AG04450 (cell line): ENCODE data around the gene CATSPER4. TPM values are rescaled to one million over a fixed set of nuclear protein-coding genes. Genes with fewer than 3 reads are reported as not detected.
A peak's percentile ranks its signal among the peaks of the same experiment; 100 is the strongest.

Experiments
- CTCF ChIA-PET: fragments of 300-600, 350-600 bp; formaldehyde crosslinking; extraction: SDS; loops from one replicate; lab custom pipeline; 2022; ENCODE audit warnings: antibody characterized with exemption, inconsistent platforms; lab: Charles Lee
- POLR2A ChIA-PET: fragments of 350-600 bp; formaldehyde crosslinking; extraction: SDS; loops from one replicate; lab custom pipeline; 2021; ENCODE audit warnings: antibody characterized with exemption, inconsistent platforms; lab: Yijun Ruan, JAX
- DNase-seq: peaks from one replicate; pipeline ENCODE4 v3.0.0-alpha.2; 2011; ENCODE audit warnings: low read depth, low spot score
- H3K27ac ChIP-seq: one replicate; pipeline ENCODE4 v1.5.1; 2012; ENCODE audit warnings: low read depth, low read length, control low read depth
- H3K27me3 ChIP-seq: one replicate; pipeline ENCODE4 v1.6.0; 2012; ENCODE audit warnings: low read length; ENCODE audit not compliant: control insufficient read depth, insufficient read depth
- H3K4me3 ChIP-seq: 2 replicates; pipeline ENCODE4 v1.5.1; 2011; ENCODE audit warnings: mild to moderate bottlenecking, low read depth, low read length, control low read depth
- H3K9me3 ChIP-seq: 2 replicates; pipeline ENCODE4 v1.5.1; 2012; ENCODE audit warnings: low read length; ENCODE audit not compliant: control insufficient read depth, insufficient read depth
- CTCF ChIP-seq: IDR thresholded peaks from 2 replicates; pipeline ENCODE4 v1.5.1; 2011; ENCODE audit warnings: low read depth, low read length, control low read depth, inconsistent platforms
- polyA plus RNA-seq: library from polyadenylated mRNA; depleted of rRNA; stranded (reverse); fragments of >200 nt; gene quantifications from 2 replicates; pipeline ENCODE4 v1.2.3, GENCODE V29; 2011

Gene CATSPER4
- polyA plus RNA-seq, 1 experiment: not detected

GRCh38 chr1:26169198-26169554 is 21.2 kb upstream of the CATSPER4 start:
- peak overlapping the region; percentile 24 for H3K27ac ChIP-seq
- H3K27me3 ChIP-seq: peaks cover 9% of the 10 kb centered on the region
- TF ChIP-seq CTCF: no peak
- H3K9me3 ChIP-seq: no peaks in the 10 kb centered on the region; the same call in 1 of the 2 replicates
- DNase-seq: no peak
- no peak overlapping the region for H3K4me3 ChIP-seq
- POLR2A ChIA-PET: interaction anchor here (0.6 to 1.5 kb wide), 3 partner anchors 12 to 236 kb away, joined by 3 to 8 read pairs (median 5); no protein-coding TSS in a partner anchor
- CTCF ChIA-PET: interaction anchor here (0.6 to 3.1 kb wide), 19 partner anchors 10 to 1148 kb away, joined by 3 to 22 read pairs (median 4); partner anchors contain the start of gene CEP85

- POLR2A ChIA-PET: interaction anchor here (0.6 to 1.5 kb wide), 5 partner anchors 13 to 283 kb away, joined by 3 to 8 read pairs (median 4); partner anchors contain the start of gene CEP85
- no peaks in the 10 kb centered on the region; the same call in 1 of the 2 replicates for H3K9me3 ChIP-seq
- peak within 1 kb of the TSS; percentile 52 for H3K27ac ChIP-seq
- CTCF ChIA-PET: interaction anchor here (0.6 to 3.1 kb wide), 31 partner anchors 9 to 1147 kb away, joined by 3 to 22 read pairs (median 4); partner anchors contain the start of gene CEP85
- peaks cover 5% of the 10 kb centered on the region for H3K27me3 ChIP-seq
- peak within 1 kb of the TSS; percentile 87 for H3K4me3 ChIP-seq
- peak; percentile 83 for TF ChIP-seq CTCF
- peak; percentile 62 for DNase-seq
These were observed 20.5 kb upstream of the CATSPER4 start, which contains the start of gene ZNF593 for GRCh38 chr1:26169669-26170471. Gene ZNF593, plus strand, starts transcription at chr1:26169908. Its CDS starts 76 bp downstream, at chr1:26169984.

GRCh38 chr1:26170472-26170821 is 20.0 kb upstream of the CATSPER4 start:
- Histone ChIP-seq H3K4me3 (peak overlapping the region; percentile 87), H3K27ac (peak overlapping the region; percentile 52), H3K27me3 (peaks cover 5% of the 10 kb centered on the region), H3K9me3 (no peaks in the 10 kb centered on the region; the same call in 1 of the 2 replicates)
- no peak for DNase-seq
- ChIA-PET CTCF (interaction anchor here (0.9 to 3.1 kb wide), 20 partner anchors 9 to 246 kb away, joined by 3 to 22 read pairs (median 4); partner anchors contain the start of gene CEP85), POLR2A (interaction anchor here (0.7 to 1.5 kb wide), 4 partner anchors 14 to 282 kb away, joined by 3 to 8 read pairs (median 4); partner anchors contain the start of gene CEP85)
- TF ChIP-seq CTCF: no peak

- CTCF ChIA-PET: interaction anchor here (0.7 to 3.1 kb wide), 2 partner anchors 52 to 246 kb away, joined by 4 to 17 read pairs; no protein-coding TSS in a partner anchor
- TF ChIP-seq CTCF: no peak
- peak within 1 kb of the TSS; percentile 87 for H3K4me3 ChIP-seq
- H3K27me3 ChIP-seq: no peaks in the 10 kb centered on the region
- no peak within 1 kb of the TSS for H3K27ac ChIP-seq
- DNase-seq: no peak
- POLR2A ChIA-PET: interaction anchor here (0.6 kb wide), 1 partner anchor 59 kb away, joined by 5 read pairs; no protein-coding TSS in a partner anchor
- no peaks in the 10 kb centered on the region; the same call in 1 of the 2 replicates for H3K9me3 ChIP-seq
These were observed 19.0 kb upstream of the CATSPER4 start, which contains the start of gene ZNF593OS for GRCh38 chr1:26171084-26172072. Gene ZNF593OS, minus strand, starts transcription at chr1:26171832. Its CDS starts 171 bp downstream, at chr1:26171661.
